OCI-LY7 (cell line): Measurements from ENCODE around the gene ATP9B.

Source experiments
- CTCF ChIP-seq: fragments of 200-600 bp; sonication (generic); conservative IDR thresholded peaks from 2 replicates; pipeline ENCODE4 v1.5.1; 2014; ENCODE audit warnings: mild to moderate bottlenecking, antibody characterized with exemption, low read length, moderate library complexity, mixed read lengths
- EZH2phosphoT487 ChIP-seq: fragments of 200-600 bp; sonication (generic); IDR thresholded peaks from 2 replicates; pipeline ENCODE4 v1.6.1; 2018; ENCODE audit warnings: low read depth, borderline replicate concordance, mild to moderate bottlenecking, mixed run types, antibody characterized with exemption, low read length, moderate library complexity, mixed read lengths

GRCh38 chr18:79337620-79338019 lies 268.4 kb downstream of the ATP9B start:
- TF ChIP-seq CTCF (no peak), EZH2phosphoT487 (no peak)
